MM.1S (cell line): ENCODE data around the gene POMT2.

ENCODE experiments used
- DNase-seq: peaks from one replicate; pipeline ENCODE4 v3.0.0-alpha.2; 2015
- H2AFZ ChIP-seq: fragments of 300-600 bp; sonication (generic); 2 replicates; pipeline ENCODE4 v1.6.0; 2016; ENCODE audit warnings: antibody characterized with exemption, low read length
- H3F3A ChIP-seq: fragments of 300-600 bp; sonication (generic); 2 replicates; pipeline ENCODE4 v1.6.1; 2016; ENCODE audit warnings: mild to moderate bottlenecking, antibody characterized with exemption, low read length, moderate library complexity, mixed read lengths; ENCODE audit not compliant: insufficient read depth
- H3K27ac ChIP-seq: fragments of 300-600 bp; sonication (generic); 2 replicates; pipeline ENCODE4 v1.5.1; 2016; ENCODE audit warnings: mild to moderate bottlenecking, low read length
- H3K27me3 ChIP-seq: fragments of 300-600 bp; sonication (generic); replicated peaks from 2 replicates; pipeline ENCODE4 v1.6.0; 2016; ENCODE audit warnings: low read length; ENCODE audit not compliant: insufficient read depth
- H3K36me3 ChIP-seq: fragments of 300-600 bp; sonication (generic); replicated peaks from 2 replicates; pipeline ENCODE4 v1.6.1; 2016; ENCODE audit warnings: mild to moderate bottlenecking, low read length, mixed read lengths; ENCODE audit not compliant: insufficient read depth
- H3K4me1 ChIP-seq: fragments of 300-600 bp; sonication (generic); 2 replicates; pipeline ENCODE4 v1.6.1; 2016; ENCODE audit warnings: low read length, mixed read lengths
- H3K4me2 ChIP-seq: fragments of 300-600 bp; sonication (generic); 2 replicates; pipeline ENCODE4 v1.6.0; 2016; ENCODE audit warnings: low read depth, low read length
- H3K4me3 ChIP-seq: fragments of 300-600 bp; sonication (generic); 2 replicates; pipeline ENCODE4 v1.5.1; 2016; ENCODE audit warnings: low read length, mixed read lengths
- H3K79me2 ChIP-seq: fragments of 300-600 bp; sonication (generic); 2 replicates; pipeline ENCODE4 v1.6.1; 2016; ENCODE audit warnings: mixed run types, low read length, mixed read lengths
- H3K9ac ChIP-seq: fragments of 300-600 bp; sonication (generic); 2 replicates; pipeline ENCODE4 v1.6.1; 2016; ENCODE audit warnings: low read length, mixed read lengths
- H3K9me2 ChIP-seq: fragments of 300-600 bp; sonication (generic); replicated peaks from 2 replicates; pipeline ENCODE4 v1.6.1; 2016; ENCODE audit warnings: mild to moderate bottlenecking, low read length, mixed read lengths; ENCODE audit not compliant: insufficient read depth
- H3K9me3 ChIP-seq: fragments of 300-600 bp; sonication (generic); replicated peaks from 2 replicates; pipeline ENCODE4 v1.6.1; 2016; ENCODE audit warnings: mild to moderate bottlenecking, low read length, mixed read lengths; ENCODE audit not compliant: insufficient read depth
- H4K20me1 ChIP-seq: fragments of 300-600 bp; sonication (generic); 2 replicates; pipeline ENCODE4 v1.6.1; 2016; ENCODE audit warnings: mild to moderate bottlenecking, low read length, moderate library complexity, mixed read lengths; ENCODE audit not compliant: insufficient read depth
- EZH2 ChIP-seq: fragments of 300-600 bp; sonication (generic); optimal IDR thresholded peaks from 2 replicates; pipeline ENCODE3; 2017; ENCODE audit warnings: low read depth, mild to moderate bottlenecking, antibody characterized with exemption, low read length, mixed read lengths
- EZH2phosphoT487 ChIP-seq: fragments of 300-600 bp; sonication (generic); IDR thresholded peaks from 2 replicates; pipeline ENCODE4 v1.6.1; 2018; ENCODE audit warnings: antibody characterized with exemption, low read length
- TF ChIP-seq, protein P1 (sequence below): fragments of 300-600 bp; sonication (generic); IDR thresholded peaks from 2 replicates; pipeline ENCODE4 v1.5.1; 2016; ENCODE audit warnings: antibody characterized with exemption, low read length, mixed read lengths

POMT2 gene

GRCh38 chr14:77253333-77254190 lies 67.1 kb downstream of the POMT2 start:
- Histone ChIP-seq H3K9me2 (no peaks in the 10 kb centered on the region), H3K9ac (no peak overlapping the region), H3K4me2 (no peak overlapping the region), H3F3A (no peaks in the 10 kb centered on the region), H3K4me1 (no peaks in the 10 kb centered on the region), H4K20me1 (no peaks in the 10 kb centered on the region), H3K9me3 (no peaks in the 10 kb centered on the region), H3K4me3 (no peak overlapping the region), H3K27me3 (no peaks in the 10 kb centered on the region), H2AFZ (no peak overlapping the region), H3K27ac (no peak overlapping the region), H3K36me3 (no peaks in the 10 kb centered on the region), H3K79me2 (no peaks in the 10 kb centered on the region)
- DNase-seq = no peak
- TF ChIP-seq EZH2phosphoT487 = no peak
- TF ChIP-seq, protein P1, sequence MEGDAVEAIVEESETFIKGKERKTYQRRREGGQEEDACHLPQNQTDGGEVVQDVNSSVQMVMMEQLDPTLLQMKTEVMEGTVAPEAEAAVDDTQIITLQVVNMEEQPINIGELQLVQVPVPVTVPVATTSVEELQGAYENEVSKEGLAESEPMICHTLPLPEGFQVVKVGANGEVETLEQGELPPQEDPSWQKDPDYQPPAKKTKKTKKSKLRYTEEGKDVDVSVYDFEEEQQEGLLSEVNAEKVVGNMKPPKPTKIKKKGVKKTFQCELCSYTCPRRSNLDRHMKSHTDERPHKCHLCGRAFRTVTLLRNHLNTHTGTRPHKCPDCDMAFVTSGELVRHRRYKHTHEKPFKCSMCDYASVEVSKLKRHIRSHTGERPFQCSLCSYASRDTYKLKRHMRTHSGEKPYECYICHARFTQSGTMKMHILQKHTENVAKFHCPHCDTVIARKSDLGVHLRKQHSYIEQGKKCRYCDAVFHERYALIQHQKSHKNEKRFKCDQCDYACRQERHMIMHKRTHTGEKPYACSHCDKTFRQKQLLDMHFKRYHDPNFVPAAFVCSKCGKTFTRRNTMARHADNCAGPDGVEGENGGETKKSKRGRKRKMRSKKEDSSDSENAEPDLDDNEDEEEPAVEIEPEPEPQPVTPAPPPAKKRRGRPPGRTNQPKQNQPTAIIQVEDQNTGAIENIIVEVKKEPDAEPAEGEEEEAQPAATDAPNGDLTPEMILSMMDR = no peak
- TF ChIP-seq EZH2 = no peak

- Histone ChIP-seq H3K9me3 (no peaks in the 10 kb centered on the region), H3K4me3 (no peak overlapping the region), H3K9me2 (no peaks in the 10 kb centered on the region), H3K27ac (no peak overlapping the region), H2AFZ (no peak overlapping the region), H3F3A (no peaks in the 10 kb centered on the region), H3K27me3 (no peaks in the 10 kb centered on the region), H3K9ac (no peak overlapping the region), H3K36me3 (no peaks in the 10 kb centered on the region), H4K20me1 (no peaks in the 10 kb centered on the region), H3K4me1 (no peaks in the 10 kb centered on the region), H3K79me2 (no peaks in the 10 kb centered on the region), H3K4me2 (no peak overlapping the region)
- TF ChIP-seq, protein P1 = no peak
- TF ChIP-seq EZH2 (no peak), EZH2phosphoT487 (no peak)
- DNase-seq = no peak
Observed at GRCh38 chr14:77251870-77252269, 68.8 kb downstream of the POMT2 start.

- H2AFZ ChIP-seq = no peak overlapping the region
- DNase-seq = no peak
Observed at GRCh38 chr14:77250927-77251326, 69.8 kb downstream of the POMT2 start.

More at GRCh38 chr14:77250927-77251326, 69.8 kb downstream of the POMT2 start:
- H3K27ac ChIP-seq = no peak overlapping the region
- no peak for TF ChIP-seq EZH2
- TF ChIP-seq, protein P1 = no peak
- TF ChIP-seq EZH2phosphoT487 = no peak
- H3K9ac ChIP-seq = no peak overlapping the region
- no peak overlapping the region for H3K4me3 ChIP-seq
- no peaks in the 10 kb centered on the region for H3K27me3 ChIP-seq
- no peaks in the 10 kb centered on the region for H3K9me2 ChIP-seq
- H3K4me1 ChIP-seq = no peaks in the 10 kb centered on the region
- no peaks in the 10 kb centered on the region for H3K79me2 ChIP-seq
- H3F3A ChIP-seq = no peaks in the 10 kb centered on the region
- H3K36me3 ChIP-seq = no peaks in the 10 kb centered on the region
- no peaks in the 10 kb centered on the region for H4K20me1 ChIP-seq
- H3K4me2 ChIP-seq = no peak overlapping the region
- H3K9me3 ChIP-seq = no peaks in the 10 kb centered on the region
